ENCODE results near the gene CFAP299.

CFAP299 gene

GRCh38 chr4:80705311-80705710, 369.8 kb downstream of the CFAP299 start:
- TF ChIP-seq ZFX (IDR thresholded peaks at IDR 0.05; ENCODE audit: borderline replicate concordance) (no peak), CTCF (IDR thresholded peaks at IDR 0.05) (no peak)
- H3K27ac ChIP-seq: no peak overlapping the region

- TF ChIP-seq ZFX (IDR thresholded peaks at IDR 0.05; ENCODE audit: borderline replicate concordance) (no peak), CTCF (IDR thresholded peaks at IDR 0.05) (no peak)
- H3K27ac ChIP-seq: no peak overlapping the region
Observed at GRCh38 chr4:80709082-80709869, 373.7 kb downstream of the CFAP299 start.

DNA sequence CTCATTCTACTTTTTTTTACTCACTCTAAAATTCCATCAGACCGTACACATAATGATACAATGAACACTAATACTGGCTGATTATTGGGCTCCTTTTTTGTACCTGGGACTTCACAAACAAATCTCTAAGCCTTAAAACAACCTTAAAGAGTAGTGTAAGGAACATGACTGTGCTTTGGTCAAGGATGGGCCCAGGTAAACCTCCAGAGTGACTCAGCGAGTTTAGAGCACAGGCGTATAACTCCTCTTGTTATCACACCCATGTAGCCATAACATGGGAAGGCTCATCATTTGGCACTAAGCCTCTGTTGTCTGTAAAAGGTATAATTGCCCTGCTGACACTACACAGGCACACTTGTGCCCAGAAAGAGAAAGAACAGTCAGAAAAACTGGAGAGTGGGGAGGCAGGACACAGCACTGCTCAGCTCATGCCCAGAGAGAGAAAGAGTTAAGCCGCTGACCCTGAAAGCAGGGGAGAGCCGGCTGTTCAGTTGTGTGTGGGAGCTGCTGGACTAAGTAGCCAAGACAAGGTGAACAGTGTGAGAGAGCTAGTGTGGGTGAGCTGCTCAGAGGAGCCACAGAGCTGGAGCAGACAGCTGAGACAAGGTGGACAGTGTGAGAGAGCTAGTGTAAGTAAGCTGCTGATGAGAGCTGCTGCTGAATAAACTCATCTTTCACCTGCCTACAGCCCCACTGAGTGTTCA, 375.4 kb downstream of the CFAP299 start:
- no peak for TF ChIP-seq ZFX (IDR thresholded peaks at IDR 0.05; ENCODE audit: borderline replicate concordance)
- TF ChIP-seq CTCF (IDR thresholded peaks at IDR 0.05): no peak
- H3K27ac ChIP-seq: no peak overlapping the region

GRCh38 chr4:80711956-80712355, 376.4 kb downstream of the CFAP299 start:
- TF ChIP-seq ZFX (IDR thresholded peaks at IDR 0.05; ENCODE audit: borderline replicate concordance) (no peak), CTCF (IDR thresholded peaks at IDR 0.05) (no peak)
- H3K27ac ChIP-seq: no peak overlapping the region

- TF ChIP-seq ZFX (IDR thresholded peaks at IDR 0.05; ENCODE audit: borderline replicate concordance) (no peak), CTCF (IDR thresholded peaks at IDR 0.05) (no peak)
- H3K27ac ChIP-seq: no peak overlapping the region
Observed at GRCh38 chr4:80713409-80713808, 377.9 kb downstream of the CFAP299 start.

DNA sequence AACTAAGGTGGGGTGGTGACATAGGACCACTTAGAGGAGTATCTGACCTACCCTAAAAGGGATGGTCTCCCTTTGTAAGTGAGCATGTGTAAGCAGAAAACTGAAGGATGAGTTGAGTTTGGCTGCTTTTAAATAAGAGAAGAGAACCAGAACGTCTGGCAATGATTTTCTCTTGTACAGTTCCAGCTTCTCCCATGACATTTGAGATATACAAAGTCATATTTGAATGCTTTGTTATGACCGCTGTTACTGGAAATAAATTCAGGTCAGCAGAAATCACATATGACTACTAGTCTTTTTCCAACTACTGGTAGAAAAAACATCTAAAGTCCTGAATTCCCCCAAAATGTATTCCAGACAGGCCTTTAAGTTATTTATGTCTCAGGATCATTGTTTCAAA, 381.7 kb downstream of the CFAP299 start:
- no peak for TF ChIP-seq CTCF (IDR thresholded peaks at IDR 0.05)
- no peak for TF ChIP-seq ZFX (IDR thresholded peaks at IDR 0.05; ENCODE audit: borderline replicate concordance)
- H3K27ac ChIP-seq: no peak overlapping the region

GRCh38 chr4:80726471-80726870, 390.9 kb downstream of the CFAP299 start:
- H3K27ac ChIP-seq: no peak overlapping the region
- TF ChIP-seq ZFX (IDR thresholded peaks at IDR 0.05; ENCODE audit: borderline replicate concordance): no peak
